Measurements from ENCODE around the gene IGFALS.

Gene IGFALS

GRCh38 chr16:1745900-1746692 lies 47.4 kb downstream of the IGFALS start:
- Histone ChIP-seq H3K36me3 (replicated peaks; ENCODE audit: insufficient read depth, low read length) (no peaks in the 10 kb centered on the region), H2AFZ (ENCODE audit: low read length) (no peak overlapping the region), H4K20me1 (ENCODE audit: insufficient read depth, low read length) (no peaks in the 10 kb centered on the region), H3F3A (ENCODE audit: insufficient read depth, low read length) (no peaks in the 10 kb centered on the region), H3K9me2 (replicated peaks; ENCODE audit: insufficient read depth, low read length) (no peaks in the 10 kb centered on the region), H3K9me3 (replicated peaks; ENCODE audit: insufficient read depth, low read length) (no peaks in the 10 kb centered on the region), H3K79me2 (ENCODE audit: low read length) (no peaks in the 10 kb centered on the region), H3K4me2 (ENCODE audit: low read depth, low read length) (no peak overlapping the region), H3K27me3 (replicated peaks; ENCODE audit: insufficient read depth, low read length) (no peaks in the 10 kb centered on the region), H3K4me1 (ENCODE audit: low read length) (no peaks in the 10 kb centered on the region), H3K4me3 (ENCODE audit: low read length) (no peak overlapping the region), H3K9ac (ENCODE audit: low read length) (no peak overlapping the region), H3K27ac (ENCODE audit: low read length) (no peak overlapping the region)
- no peak for DNase-seq
- TF ChIP-seq EZH2phosphoT487 (IDR thresholded peaks at IDR 0.05; ENCODE audit: low read length): no peak
- TF ChIP-seq EZH2 (optimal IDR thresholded peaks at IDR 0.05; ENCODE audit: low read depth, low read length): no peak
- TF ChIP-seq CTCF (IDR thresholded peaks at IDR 0.05; ENCODE audit: low read length): no peak

- Histone ChIP-seq H3K9ac (ENCODE audit: low read length) (no peak overlapping the region), H3K79me2 (ENCODE audit: low read length) (no peaks in the 10 kb centered on the region), H4K20me1 (ENCODE audit: insufficient read depth, low read length) (no peaks in the 10 kb centered on the region), H3F3A (ENCODE audit: insufficient read depth, low read length) (no peaks in the 10 kb centered on the region), H3K27me3 (replicated peaks; ENCODE audit: insufficient read depth, low read length) (no peaks in the 10 kb centered on the region), H3K9me3 (replicated peaks; ENCODE audit: insufficient read depth, low read length) (no peaks in the 10 kb centered on the region), H3K4me3 (ENCODE audit: low read length) (no peak overlapping the region), H3K4me1 (ENCODE audit: low read length) (no peaks in the 10 kb centered on the region), H3K4me2 (ENCODE audit: low read depth, low read length) (no peak overlapping the region), H3K36me3 (replicated peaks; ENCODE audit: insufficient read depth, low read length) (no peaks in the 10 kb centered on the region), H2AFZ (ENCODE audit: low read length) (no peak overlapping the region), H3K9me2 (replicated peaks; ENCODE audit: insufficient read depth, low read length) (no peaks in the 10 kb centered on the region), H3K27ac (ENCODE audit: low read length) (no peak overlapping the region)
- TF ChIP-seq CTCF (IDR thresholded peaks at IDR 0.05; ENCODE audit: low read length): no peak
- no peak for TF ChIP-seq EZH2 (optimal IDR thresholded peaks at IDR 0.05; ENCODE audit: low read depth, low read length)
- no peak for TF ChIP-seq EZH2phosphoT487 (IDR thresholded peaks at IDR 0.05; ENCODE audit: low read length)
- DNase-seq: no peak
Observed at GRCh38 chr16:1745181-1745899, 48.2 kb downstream of the IGFALS start.

- Histone ChIP-seq H4K20me1 (ENCODE audit: insufficient read depth, low read length) (no peaks in the 10 kb centered on the region), H3K36me3 (replicated peaks; ENCODE audit: insufficient read depth, low read length) (no peaks in the 10 kb centered on the region), H3K4me2 (ENCODE audit: low read depth, low read length) (no peak overlapping the region), H3K27me3 (replicated peaks; ENCODE audit: insufficient read depth, low read length) (no peaks in the 10 kb centered on the region), H3F3A (ENCODE audit: insufficient read depth, low read length) (0 out of 2 replicates have a peak, but pooled peaks cover 2% of the 10 kb centered on the region), H3K9me2 (replicated peaks; ENCODE audit: insufficient read depth, low read length) (no peaks in the 10 kb centered on the region), H3K4me1 (ENCODE audit: low read length) (no peaks in the 10 kb centered on the region), H2AFZ (ENCODE audit: low read length) (no peak overlapping the region), H3K4me3 (ENCODE audit: low read length) (no peak overlapping the region), H3K79me2 (ENCODE audit: low read length) (no peaks in the 10 kb centered on the region), H3K9me3 (replicated peaks; ENCODE audit: insufficient read depth, low read length) (no peaks in the 10 kb centered on the region), H3K27ac (ENCODE audit: low read length) (no peak overlapping the region), H3K9ac (ENCODE audit: low read length) (no peak overlapping the region)
- TF ChIP-seq EZH2phosphoT487 (IDR thresholded peaks at IDR 0.05; ENCODE audit: low read length) (no peak), CTCF (IDR thresholded peaks at IDR 0.05; ENCODE audit: low read length) (no peak), EZH2 (optimal IDR thresholded peaks at IDR 0.05; ENCODE audit: low read depth, low read length) (no peak)
- no peak for DNase-seq
Observed at GRCh38 chr16:1744338-1744840, 49.1 kb downstream of the IGFALS start.

Data from MM.1S (cell line).